OCI-LY7 (cell line): Measurements from ENCODE around the gene ATF7. TPM values are rescaled to one million over a fixed set of nuclear protein-coding genes. Genes with fewer than 3 reads are reported as not detected.

Experiments used
- BruUV-seq: library from RNA; stranded (reverse); fragments of 400-500 nt; replicated peaks from 2 replicates; lab custom pipeline; 2021; lab: Mats Ljungman, UMichigan
- CTCF ChIA-PET: fragments of 300-600 bp; sonication (Branson Sonifier 250); formaldehyde crosslinking; loops from one replicate; lab custom pipeline; 2022; ENCODE audit warnings: antibody characterized with exemption; ENCODE audit not compliant: unreplicated experiment; lab: Charles Lee
- POLR2A ChIA-PET: fragments of 300-600 bp; sonication (Branson Sonifier 250); formaldehyde crosslinking; loops from one replicate; lab custom pipeline; 2022; ENCODE audit warnings: antibody characterized with exemption; lab: Charles Lee
- DNase-seq: peaks from one replicate; pipeline ENCODE4 v3.0.0-alpha.2; 2015; ENCODE audit warnings: low spot score
- H2AFZ ChIP-seq: fragments of 200-600 bp; sonication (generic), shearing (Covaris generic); 2 replicates; pipeline ENCODE4 v1.6.1; 2014; ENCODE audit warnings: mild to moderate bottlenecking, antibody characterized with exemption, low read length, moderate library complexity
- H3K27ac ChIP-seq: fragments of 200-600 bp; sonication (generic); 2 replicates; pipeline ENCODE4 v1.5.1; 2014; ENCODE audit warnings: mixed run types, low read depth, mild to moderate bottlenecking, moderate library complexity, low read length, inconsistent platforms; ENCODE audit not compliant: poor library complexity, severe bottlenecking
- H3K36me3 ChIP-seq: fragments of 200-600 bp; sonication (generic); 2 replicates; pipeline ENCODE4 v1.6.1; 2014; ENCODE audit warnings: mild to moderate bottlenecking, antibody characterized with exemption, low read length, moderate library complexity, mixed read lengths; ENCODE audit not compliant: insufficient read depth
- H3K4me1 ChIP-seq: fragments of 200-600 bp; sonication (generic); 2 replicates; pipeline ENCODE4 v1.5.1; 2014; ENCODE audit warnings: mild to moderate bottlenecking, low read length; ENCODE audit not compliant: insufficient read depth, poor library complexity, severe bottlenecking
- H3K4me2 ChIP-seq: fragments of 200-600 bp; sonication (generic); 2 replicates; pipeline ENCODE4 v1.6.1; 2014; ENCODE audit warnings: mild to moderate bottlenecking, low read length
- H3K4me3 ChIP-seq: fragments of 200-600 bp; sonication (generic); 2 replicates; pipeline ENCODE4 v1.5.1; 2014; ENCODE audit warnings: mild to moderate bottlenecking, low read depth, low read length; ENCODE audit not compliant: poor library complexity, severe bottlenecking
- H3K79me2 ChIP-seq: fragments of 200-600 bp; sonication (generic); 2 replicates; pipeline ENCODE4 v1.6.1; 2016; ENCODE audit warnings: low read depth, mild to moderate bottlenecking, low read length, moderate library complexity, mixed read lengths; ENCODE audit not compliant: insufficient read depth
- H3K9me2 ChIP-seq: fragments of 200-600 bp; sonication (generic); 2 replicates; pipeline ENCODE4 v1.6.1; 2016; ENCODE audit warnings: mild to moderate bottlenecking, low read length, mixed read lengths; ENCODE audit not compliant: insufficient read depth
- H3K9me3 ChIP-seq: fragments of 200-600 bp; sonication (generic); 2 replicates; pipeline ENCODE4 v1.6.1; 2014; ENCODE audit warnings: mild to moderate bottlenecking, mixed run types, low read length, mixed read lengths
- H4K20me1 ChIP-seq: fragments of 200-600 bp; sonication (generic); 2 replicates; pipeline ENCODE4 v1.6.1; 2014; ENCODE audit warnings: mild to moderate bottlenecking, antibody characterized with exemption, low read length, moderate library complexity, mixed read lengths; ENCODE audit not compliant: insufficient read depth
- CTCF ChIP-seq: fragments of 200-600 bp; sonication (generic); conservative IDR thresholded peaks from 2 replicates; pipeline ENCODE4 v1.5.1; 2014; ENCODE audit warnings: mild to moderate bottlenecking, antibody characterized with exemption, low read length, moderate library complexity, mixed read lengths
- EZH2phosphoT487 ChIP-seq: fragments of 200-600 bp; sonication (generic); IDR thresholded peaks from 2 replicates; pipeline ENCODE4 v1.6.1; 2018; ENCODE audit warnings: low read depth, borderline replicate concordance, mild to moderate bottlenecking, mixed run types, antibody characterized with exemption, low read length, moderate library complexity, mixed read lengths
- intact Hi-C: fragments of 100-400 bp; cut with micrococcal nuclease; formaldehyde crosslinking; loops from one replicate; pipeline ENCODE4 v1.10.0; 2022; ENCODE audit not compliant: unreplicated experiment
- total RNA-seq, 2 experiments: library from RNA; depleted of rRNA in 1 of 2; stranded (reverse); fragments of >200 nt in 1 of 2; shearing (Covaris generic) in 1 of 2; gene quantifications; 2 replicates each; pipeline ENCODE4 v1.2.3, GENCODE V29; 2014 to 2022

ATF7 gene
- total RNA-seq, 2 experiments from 2014 or later: 6.8 to 23.2 TPM

- intact Hi-C loops: loop anchor here (10.0 kb wide), 1 partner anchor 298 kb away; the partner anchor contains the start of gene ITGB7
- Histone ChIP-seq H3K9me2 (no peaks in the 10 kb centered on the region), H3K4me1 (peaks cover 33% of the 10 kb centered on the region), H3K79me2 (peaks cover 23% of the 10 kb centered on the region), H3K4me3 (peak overlapping the region; percentile 77), H3K9me3 (no peaks in the 10 kb centered on the region), H3K36me3 (peaks cover 24% of the 10 kb centered on the region; the same call in 1 of the 2 replicates), H3K4me2 (peak overlapping the region; percentile 96), H4K20me1 (no peaks in the 10 kb centered on the region), H2AFZ (no peak overlapping the region), H3K27ac (peak overlapping the region; percentile 77)
- DNase-seq: no peak
- BruUV-seq: no TSS peak
- CTCF ChIA-PET: interaction anchor here (1.7 kb wide), 1 partner anchor 123 kb away, joined by 5 read pairs; no protein-coding TSS in a partner anchor
- no peak for TF ChIP-seq EZH2phosphoT487
- TF ChIP-seq CTCF: no peak
- POLR2A ChIA-PET: interaction anchor here (1.0 kb wide), 2 partner anchors 11 to 27 kb away, joined by 3 read pairs; no protein-coding TSS in a partner anchor
Observed at GRCh38 chr12:53502331-53502730, 123.9 kb downstream of the ATF7 start.

GRCh38 chr12:53501615-53502181, 124.5 kb downstream of the ATF7 start:
- Histone ChIP-seq H4K20me1 (no peaks in the 10 kb centered on the region), H2AFZ (peak overlapping the region; percentile 44; the same call in 1 of the 2 replicates), H3K4me2 (peak overlapping the region; percentile 96), H3K27ac (peak overlapping the region; percentile 77), H3K9me3 (no peaks in the 10 kb centered on the region), H3K4me3 (peak overlapping the region; percentile 77), H3K79me2 (peaks cover 23% of the 10 kb centered on the region), H3K4me1 (peaks cover 39% of the 10 kb centered on the region), H3K36me3 (peaks cover 20% of the 10 kb centered on the region; the same call in 1 of the 2 replicates), H3K9me2 (no peaks in the 10 kb centered on the region)
- ChIA-PET CTCF (interaction anchor here (1.2 to 1.9 kb wide), 6 partner anchors 10 to 256 kb away, joined by 3 to 8 read pairs (median 6); partner anchors contain the start of gene AAAS), POLR2A (interaction anchor here (0.6 to 3.2 kb wide), 16 partner anchors 9 to 399 kb away, joined by 3 to 14 read pairs (median 4); partner anchors contain the start of gene AAAS)
- BruUV-seq: TSS peak; percentile 54
- DNase-seq: no peak
- TF ChIP-seq EZH2phosphoT487: no peak
- TF ChIP-seq CTCF: no peak
- intact Hi-C loops: loop anchor here (2.0 to 10.0 kb wide), 3 partner anchors 123 to 297 kb away; partner anchors contain the start of gene ITGB7
